Tibial artery (tissue), 4 donors: Measurements from ENCODE around the gene RTL10.

Experiments
- DNase-seq, 2 donors: peaks; one replicate each; pipeline ENCODE4 v3.0.0-alpha.2; 2019
- H3K27ac ChIP-seq, 2 donors: fragments of 200-600 bp; sonication (generic) in 1 of 2; 1 replicate in 1 of 2; 2 replicates in 1 of 2; pipeline ENCODE4 v1.5.1; 2018 to 2019; ENCODE audit warnings: mild to moderate bottlenecking in 1 of 2
- H3K27me3 ChIP-seq, 2 donors: fragments of 200-600 bp; sonication (generic) in 1 of 2; one replicate each; pipeline versions ENCODE4 v1.5.1 to v1.6.0; 2016 to 2019
- H3K36me3 ChIP-seq, 3 donors: fragments of 200-600 bp; sonication (generic) in 2 of 3; one replicate each; pipeline ENCODE4 v1.5.1; 2016 to 2019; ENCODE audit warnings: mild to moderate bottlenecking in 2 of 3
- H3K4me1 ChIP-seq, 4 donors: fragments of 200-600 bp; sonication (generic) in 2 of 4; 1 replicate in 3 of 4; 2 replicates in 1 of 4; pipeline ENCODE4 v1.5.1; 2016 to 2019
- H3K4me3 ChIP-seq, 2 donors: fragments of 200-600 bp; sonication (generic) in 1 of 2; 1 replicate in 1 of 2; 2 replicates in 1 of 2; pipeline ENCODE4 v1.5.1; 2018 to 2019; ENCODE audit warnings: mild to moderate bottlenecking in 2 of 2
- H3K9me3 ChIP-seq, 3 donors: fragments of 200-600 bp; sonication (generic) in 1 of 3; one replicate each; pipeline ENCODE4 v1.5.1; 2016 to 2019
- CTCF ChIP-seq, 2 experiments: fragments of 200-600 bp in 1 of 2; fragments of 450-650 bp in 1 of 2; IDR thresholded peaks; one replicate each; pipeline ENCODE4 v1.5.1; 2017 to 2019; ENCODE audit warnings: antibody characterized with exemption in 2 of 2, mild to moderate bottlenecking in 1 of 2, moderate library complexity in 1 of 2
- intact Hi-C: fragments of 100-400 bp; cut with DNase I; formaldehyde crosslinking; loops from one replicate; pipeline ENCODE4 v1.15.0; 2023; ENCODE audit warnings: low total_unique reads

The RTL10 gene

GRCh38 chr22:19843857-19844376 is 10.8 kb downstream of the RTL10 start:
- intact Hi-C loops, result no loop called here
- DNase-seq, result no peak
- Histone ChIP-seq H3K4me1 (peaks cover 7 to 30% (median 21%) of the 10 kb centered on the region in 4 donors), H3K27ac (peak overlapping the region; percentile 47 to 52), H3K36me3 (peaks cover 0 to 6% (median 5%) of the 10 kb centered on the region in 3 donors), H3K4me3 (peak overlapping the region in 1 of 2 donors; percentile 17), H3K9me3 (no peaks in the 10 kb centered on the region), H3K27me3 (no peaks in the 10 kb centered on the region)
- no peak for TF ChIP-seq CTCF (IDR thresholded peaks at IDR 0.05)

GRCh38 chr22:19843107-19843856 is 11.4 kb downstream of the RTL10 start:
- H3K9me3 ChIP-seq, result no peaks in the 10 kb centered on the region
- H3K27me3 ChIP-seq, result no peaks in the 10 kb centered on the region
- peaks cover 0 to 6% (median 5%) of the 10 kb centered on the region in 3 donors for H3K36me3 ChIP-seq
- intact Hi-C loops, result no loop called here
- H3K4me3 ChIP-seq, result no peak overlapping the region
- H3K27ac ChIP-seq, result peak overlapping the region; percentile 47 to 52
- H3K4me1 ChIP-seq, result peaks cover 7 to 24% (median 21%) of the 10 kb centered on the region in 4 donors
- no peak for TF ChIP-seq CTCF (IDR thresholded peaks at IDR 0.05)
- DNase-seq, result no peak

GRCh38 chr22:19842393-19843106 is 12.1 kb downstream of the RTL10 start:
- Histone ChIP-seq H3K36me3 (peaks cover 0 to 6% (median 5%) of the 10 kb centered on the region in 3 donors), H3K9me3 (no peaks in the 10 kb centered on the region), H3K27me3 (no peaks in the 10 kb centered on the region), H3K4me3 (no peak overlapping the region), H3K27ac (no peak overlapping the region), H3K4me1 (peaks cover 7 to 23% (median 20%) of the 10 kb centered on the region in 4 donors)
- intact Hi-C loops, result no loop called here
- no peak for DNase-seq
- no peak for TF ChIP-seq CTCF (IDR thresholded peaks at IDR 0.05)

- Histone ChIP-seq H3K27ac (no peak overlapping the region), H3K27me3 (no peaks in the 10 kb centered on the region), H3K9me3 (no peaks in the 10 kb centered on the region), H3K4me3 (no peak overlapping the region), H3K36me3 (peaks cover 0 to 2% (median under 1%) of the 10 kb centered on the region in 3 donors), H3K4me1 (peaks cover 7 to 23% (median 20%) of the 10 kb centered on the region in 4 donors)
- TF ChIP-seq CTCF (IDR thresholded peaks at IDR 0.05), result no peak
- DNase-seq, result no peak
- intact Hi-C loops, result no loop called here
Measured at GRCh38 chr22:19841641-19842392, 12.9 kb downstream of the RTL10 start.

GRCh38 chr22:19840955-19841640 is 13.6 kb downstream of the RTL10 start:
- intact Hi-C loops, result no loop called here
- Histone ChIP-seq H3K4me3 (no peak overlapping the region), H3K36me3 (no peaks in the 10 kb centered on the region), H3K27ac (no peak overlapping the region), H3K27me3 (no peaks in the 10 kb centered on the region), H3K9me3 (no peaks in the 10 kb centered on the region), H3K4me1 (peaks cover 7 to 23% (median 20%) of the 10 kb centered on the region in 4 donors)
- TF ChIP-seq CTCF (IDR thresholded peaks at IDR 0.05), result no peak
- DNase-seq, result no peak
